ENCODE data around the gene PTGDR.

DNA sequence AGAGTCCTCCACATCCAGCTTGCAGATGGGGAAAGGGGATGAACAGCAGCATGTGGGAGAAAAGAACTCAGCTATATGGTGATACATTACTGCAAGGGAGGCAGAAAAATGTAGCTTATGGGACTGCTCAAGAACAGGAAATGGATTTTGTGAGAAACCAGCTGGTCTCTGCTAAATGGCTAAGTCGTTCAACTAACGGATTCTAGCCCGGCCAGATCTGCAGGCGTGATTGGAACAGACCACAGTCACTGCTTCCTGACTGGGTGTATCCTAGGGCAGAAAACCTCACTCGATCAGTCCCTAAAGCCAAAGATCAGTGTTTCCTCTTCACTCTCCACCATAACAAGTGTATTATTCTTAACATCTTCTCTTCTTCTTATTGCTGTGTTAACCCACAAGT, 8.1 kb upstream of the PTGDR start:
- TF ChIP-seq, protein P1, sequence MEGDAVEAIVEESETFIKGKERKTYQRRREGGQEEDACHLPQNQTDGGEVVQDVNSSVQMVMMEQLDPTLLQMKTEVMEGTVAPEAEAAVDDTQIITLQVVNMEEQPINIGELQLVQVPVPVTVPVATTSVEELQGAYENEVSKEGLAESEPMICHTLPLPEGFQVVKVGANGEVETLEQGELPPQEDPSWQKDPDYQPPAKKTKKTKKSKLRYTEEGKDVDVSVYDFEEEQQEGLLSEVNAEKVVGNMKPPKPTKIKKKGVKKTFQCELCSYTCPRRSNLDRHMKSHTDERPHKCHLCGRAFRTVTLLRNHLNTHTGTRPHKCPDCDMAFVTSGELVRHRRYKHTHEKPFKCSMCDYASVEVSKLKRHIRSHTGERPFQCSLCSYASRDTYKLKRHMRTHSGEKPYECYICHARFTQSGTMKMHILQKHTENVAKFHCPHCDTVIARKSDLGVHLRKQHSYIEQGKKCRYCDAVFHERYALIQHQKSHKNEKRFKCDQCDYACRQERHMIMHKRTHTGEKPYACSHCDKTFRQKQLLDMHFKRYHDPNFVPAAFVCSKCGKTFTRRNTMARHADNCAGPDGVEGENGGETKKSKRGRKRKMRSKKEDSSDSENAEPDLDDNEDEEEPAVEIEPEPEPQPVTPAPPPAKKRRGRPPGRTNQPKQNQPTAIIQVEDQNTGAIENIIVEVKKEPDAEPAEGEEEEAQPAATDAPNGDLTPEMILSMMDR (IDR thresholded peaks at IDR 0.05), result no peak
- TF ChIP-seq POLR2A (IDR thresholded peaks at IDR 0.05) (no peak), EP300 (IDR thresholded peaks at IDR 0.05) (no peak)
